ENCODE measurements around the gene OR2G3. TPM values are rescaled to one million over a fixed set of nuclear protein-coding genes. Genes with fewer than 3 reads are reported as not detected.

Gene OR2G3
- polyA plus RNA-seq, result not detected

DNA sequence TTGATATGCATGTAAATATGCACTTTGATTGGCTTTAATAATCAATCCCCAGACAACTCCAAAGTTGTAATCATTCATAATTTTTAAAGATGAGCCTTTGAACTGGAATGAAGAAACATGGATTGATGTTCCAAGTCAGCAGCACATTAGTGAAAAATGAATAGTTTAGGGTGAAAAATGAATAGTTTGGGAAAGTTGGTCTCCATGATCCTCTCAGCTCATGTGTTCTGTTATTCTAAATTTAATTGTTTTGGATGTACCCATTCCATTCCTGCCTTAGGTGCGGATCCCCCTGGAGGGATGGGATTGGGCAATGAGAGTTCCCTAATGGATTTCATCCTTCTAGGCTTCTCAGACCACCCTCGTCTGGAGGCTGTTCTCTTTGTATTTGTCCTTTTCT lies at the start of gene OR2G3:
Gene OR2G3 (plus strand): TSS at position 301 of the 400 bp plus-strand sequence. CDS start 0 bp downstream, at position 301.
- H3K27me3 ChIP-seq (ENCODE audit: control insufficient read depth in 1 of 2, insufficient read depth in 2 of 2, low read length in 2 of 2), result no peaks in the 10 kb centered on the region
- no peaks in the 10 kb centered on the region for H3K4me1 ChIP-seq (ENCODE audit: control insufficient read depth in 2 of 2, insufficient read depth in 2 of 2, low read length in 1 of 2)
- WGBS, 2 donors, result 62 to 68% methylated on average over 2 of the region's 2 CpGs
- H3K9me3 ChIP-seq (ENCODE audit: control insufficient read depth in 2 of 2, insufficient read depth in 1 of 2, low read depth in 1 of 2, low read length in 1 of 2), result no peaks in the 10 kb centered on the region
- no peaks in the 10 kb centered on the region for H3K36me3 ChIP-seq (ENCODE audit: control insufficient read depth in 2 of 2, insufficient read depth in 2 of 2, low read length in 1 of 2)
- no peak within 1 kb of the TSS for H3K27ac ChIP-seq (ENCODE audit: low read depth in 2 of 2, low read length in 1 of 2)
- H3K4me3 ChIP-seq (ENCODE audit: low read depth in 1 of 2, low read length in 2 of 2), result no peak within 1 kb of the TSS

DNA sequence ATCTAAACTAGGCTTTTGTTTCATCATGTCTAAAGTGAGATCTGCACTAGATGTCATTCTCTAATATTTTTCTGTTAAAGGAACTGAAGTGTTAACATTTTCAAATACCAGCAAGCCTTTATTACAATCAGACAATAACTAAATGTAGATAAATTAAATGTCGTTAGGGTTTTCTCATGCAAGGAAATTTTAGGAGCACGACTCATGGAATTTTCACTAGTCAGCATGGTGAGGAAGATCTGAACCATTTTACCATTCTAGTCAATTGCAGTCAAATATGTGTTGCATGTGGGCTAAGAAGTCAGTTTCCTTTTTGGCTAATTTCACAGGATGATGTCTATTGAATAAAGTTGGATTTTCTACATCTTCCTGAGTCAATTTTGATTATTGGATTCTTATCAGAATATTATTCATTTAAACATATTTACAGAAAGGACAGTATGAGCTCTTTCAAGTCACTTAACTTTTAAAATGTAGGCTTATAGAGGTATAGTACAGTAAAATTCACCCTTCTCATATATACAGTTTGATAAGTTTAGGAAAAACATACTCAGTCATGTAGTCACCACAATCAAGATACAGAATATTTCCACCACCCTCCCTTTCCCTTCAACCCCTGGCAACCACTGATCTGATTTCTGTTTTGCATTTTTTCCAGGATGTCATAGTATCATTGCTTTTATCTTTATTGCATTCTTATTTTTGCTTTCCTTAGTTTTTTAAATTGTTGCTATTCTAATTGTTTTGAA lies 47.3 kb upstream of the OR2G3 start:
- no peaks in the 10 kb centered on the region for H3K9me3 ChIP-seq (ENCODE audit: control insufficient read depth in 2 of 2, insufficient read depth in 1 of 2, low read depth in 1 of 2, low read length in 1 of 2)
- H3K27ac ChIP-seq (ENCODE audit: low read depth in 2 of 2, low read length in 1 of 2), result no peak overlapping the region
- H3K4me1 ChIP-seq (ENCODE audit: control insufficient read depth in 2 of 2, insufficient read depth in 2 of 2, low read length in 1 of 2), result no peaks in the 10 kb centered on the region
- no peaks in the 10 kb centered on the region for H3K36me3 ChIP-seq (ENCODE audit: control insufficient read depth in 2 of 2, insufficient read depth in 2 of 2, low read length in 1 of 2)
- no peaks in the 10 kb centered on the region for H3K27me3 ChIP-seq (ENCODE audit: control insufficient read depth in 1 of 2, insufficient read depth in 2 of 2, low read length in 2 of 2)
- 73% methylated on average over 2 of the region's 2 CpGs for WGBS, 2 donors
- H3K4me3 ChIP-seq (ENCODE audit: low read depth in 1 of 2, low read length in 2 of 2), result no peak overlapping the region

DNA sequence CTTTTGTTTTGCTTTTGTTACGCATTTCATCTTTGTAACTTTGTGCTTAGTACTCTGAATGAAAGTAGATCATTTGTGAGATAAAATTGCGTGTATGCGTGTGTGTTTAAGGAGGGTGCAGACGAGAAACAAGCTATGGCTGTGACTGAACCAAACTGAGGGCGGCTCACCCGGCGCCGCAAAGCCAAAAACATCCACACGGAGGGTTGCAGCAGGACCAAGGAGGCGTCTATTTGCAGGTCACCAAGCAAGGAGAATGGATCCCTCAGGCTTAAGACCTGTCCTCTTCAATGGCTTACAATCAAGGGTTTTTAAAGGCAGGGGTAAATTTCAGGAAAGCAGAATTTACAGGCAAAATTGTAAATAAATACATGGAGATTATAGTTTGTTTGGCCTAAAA lies 43.7 kb upstream of the OR2G3 start:
- Histone ChIP-seq H3K4me1 (ENCODE audit: control insufficient read depth in 2 of 2, insufficient read depth in 2 of 2, low read length in 1 of 2) (no peaks in the 10 kb centered on the region), H3K9me3 (ENCODE audit: control insufficient read depth in 2 of 2, insufficient read depth in 1 of 2, low read depth in 1 of 2, low read length in 1 of 2) (no peaks in the 10 kb centered on the region), H3K27me3 (ENCODE audit: control insufficient read depth in 1 of 2, insufficient read depth in 2 of 2, low read length in 2 of 2) (no peaks in the 10 kb centered on the region), H3K27ac (ENCODE audit: low read depth in 2 of 2, low read length in 1 of 2) (no peak overlapping the region), H3K36me3 (ENCODE audit: control insufficient read depth in 2 of 2, insufficient read depth in 2 of 2, low read length in 1 of 2) (no peaks in the 10 kb centered on the region), H3K4me3 (ENCODE audit: low read depth in 1 of 2, low read length in 2 of 2) (no peak overlapping the region)
- 66 to 69% methylated on average over 10 of the region's 10 CpGs for WGBS, 2 donors

DNA sequence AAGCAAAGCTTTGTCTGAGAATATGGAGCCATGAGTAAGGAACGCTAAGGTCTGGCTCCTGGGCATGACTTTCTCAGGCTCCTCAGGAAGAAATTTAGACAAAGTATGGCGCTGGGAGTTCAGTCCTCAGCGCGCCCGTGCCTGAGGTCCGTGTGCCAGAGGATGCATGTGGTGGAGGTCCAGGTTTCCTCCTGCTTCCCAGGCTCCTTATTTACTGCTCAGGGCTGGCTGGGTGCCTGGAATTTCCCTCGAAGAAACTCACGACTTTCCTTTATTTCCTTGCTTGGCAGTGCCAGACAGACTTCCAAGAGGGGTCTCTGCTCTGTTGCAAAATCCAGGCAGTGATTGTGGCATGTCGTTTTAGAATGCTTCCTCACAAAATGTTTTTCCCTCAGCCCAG lies 43.2 kb upstream of the OR2G3 start:
- WGBS, 2 donors, result 55 to 62% methylated on average over 9 of the region's 9 CpGs

DNA sequence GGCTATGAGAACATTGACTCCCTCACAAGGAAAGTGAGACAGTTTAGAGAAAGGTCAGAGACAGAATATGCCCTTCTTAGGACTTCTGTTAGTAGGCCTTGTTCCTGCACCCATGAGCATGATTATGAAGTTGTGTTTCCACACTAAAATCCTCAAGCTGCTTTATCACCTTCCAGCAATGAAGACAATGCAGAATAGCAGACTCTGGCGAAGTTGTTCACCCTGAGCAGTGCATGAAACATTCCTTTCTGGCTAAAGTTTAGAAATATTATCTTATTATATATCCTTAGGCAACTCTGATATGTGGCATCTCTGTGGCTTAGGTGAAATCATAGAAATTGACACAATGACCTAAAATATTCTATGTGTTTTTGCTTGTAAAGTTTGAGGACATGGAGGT lies 31.1 kb upstream of the OR2G3 start:
- H3K27me3 ChIP-seq (ENCODE audit: control insufficient read depth in 1 of 2, insufficient read depth in 2 of 2, low read length in 2 of 2), result no peaks in the 10 kb centered on the region
- WGBS, 2 donors, result 55 to 66% methylated on average over 1 of the region's 1 CpG
- peaks cover 1 to 2% of the 10 kb centered on the region in 2 donors for H3K9me3 ChIP-seq (ENCODE audit: control insufficient read depth in 2 of 2, insufficient read depth in 1 of 2, low read depth in 1 of 2, low read length in 1 of 2)
- no peak overlapping the region for H3K4me3 ChIP-seq (ENCODE audit: low read depth in 1 of 2, low read length in 2 of 2)
- no peak overlapping the region for H3K27ac ChIP-seq (ENCODE audit: low read depth in 2 of 2, low read length in 1 of 2)
- no peaks in the 10 kb centered on the region for H3K4me1 ChIP-seq (ENCODE audit: control insufficient read depth in 2 of 2, insufficient read depth in 2 of 2, low read length in 1 of 2)
- H3K36me3 ChIP-seq (ENCODE audit: control insufficient read depth in 2 of 2, insufficient read depth in 2 of 2, low read length in 1 of 2), result no peaks in the 10 kb centered on the region

More for the DNA sequence above, 43.2 kb upstream of the OR2G3 start:
- Histone ChIP-seq H3K4me3 (ENCODE audit: low read depth in 1 of 2, low read length in 2 of 2) (no peak overlapping the region), H3K36me3 (ENCODE audit: control insufficient read depth in 2 of 2, insufficient read depth in 2 of 2, low read length in 1 of 2) (no peaks in the 10 kb centered on the region), H3K9me3 (ENCODE audit: control insufficient read depth in 2 of 2, insufficient read depth in 1 of 2, low read depth in 1 of 2, low read length in 1 of 2) (no peaks in the 10 kb centered on the region), H3K27ac (ENCODE audit: low read depth in 2 of 2, low read length in 1 of 2) (no peak overlapping the region), H3K27me3 (ENCODE audit: control insufficient read depth in 1 of 2, insufficient read depth in 2 of 2, low read length in 2 of 2) (no peaks in the 10 kb centered on the region), H3K4me1 (ENCODE audit: control insufficient read depth in 2 of 2, insufficient read depth in 2 of 2, low read length in 1 of 2) (no peaks in the 10 kb centered on the region)

DNA sequence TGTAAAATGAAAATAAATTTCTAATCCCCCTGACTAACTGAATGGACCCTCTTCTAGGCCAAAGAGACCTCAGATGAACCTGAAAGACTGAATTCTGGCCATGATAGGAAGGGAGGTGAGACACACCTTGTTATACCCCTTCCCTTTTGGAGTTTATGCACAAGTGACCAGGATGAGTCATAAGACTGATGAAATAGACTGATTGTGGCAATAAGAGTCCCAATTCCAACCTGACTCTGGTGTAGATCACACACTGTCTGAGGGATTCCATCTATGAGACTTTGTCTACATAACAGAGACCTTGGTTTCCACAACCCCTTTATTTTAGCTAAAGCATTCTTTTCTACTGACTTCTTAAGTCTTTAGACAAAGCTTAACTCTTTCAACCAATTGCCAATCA lies 30.7 kb upstream of the OR2G3 start:
- peaks cover 2 to 3% of the 10 kb centered on the region in 2 donors for H3K9me3 ChIP-seq (ENCODE audit: control insufficient read depth in 2 of 2, insufficient read depth in 1 of 2, low read depth in 1 of 2, low read length in 1 of 2)
- no peaks in the 10 kb centered on the region for H3K36me3 ChIP-seq (ENCODE audit: control insufficient read depth in 2 of 2, insufficient read depth in 2 of 2, low read length in 1 of 2)
- no peaks in the 10 kb centered on the region for H3K27me3 ChIP-seq (ENCODE audit: control insufficient read depth in 1 of 2, insufficient read depth in 2 of 2, low read length in 2 of 2)
- no peak overlapping the region for H3K27ac ChIP-seq (ENCODE audit: low read depth in 2 of 2, low read length in 1 of 2)
- H3K4me1 ChIP-seq (ENCODE audit: control insufficient read depth in 2 of 2, insufficient read depth in 2 of 2, low read length in 1 of 2), result no peaks in the 10 kb centered on the region
- H3K4me3 ChIP-seq (ENCODE audit: low read depth in 1 of 2, low read length in 2 of 2), result no peak overlapping the region

DNA sequence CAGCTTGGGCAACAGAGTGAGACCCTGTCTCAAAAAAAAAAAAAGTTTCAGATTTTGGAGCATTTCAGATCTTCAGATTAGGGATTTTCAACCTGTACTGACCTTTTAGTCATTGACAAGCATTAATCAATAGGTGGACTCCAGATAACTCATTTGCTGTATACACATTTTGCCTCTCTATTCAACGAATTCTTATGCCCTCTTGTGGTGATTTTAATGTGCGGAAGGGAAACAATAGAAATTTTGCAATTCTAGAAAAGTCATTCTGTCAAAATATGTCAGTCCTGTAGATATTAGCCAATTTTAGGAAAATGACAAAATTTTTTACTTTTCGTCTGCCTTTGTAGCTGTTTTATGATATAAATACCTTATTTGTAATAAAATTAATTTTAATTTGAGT lies 28.9 kb upstream of the OR2G3 start:
- no peaks in the 10 kb centered on the region for H3K36me3 ChIP-seq (ENCODE audit: control insufficient read depth in 2 of 2, insufficient read depth in 2 of 2, low read length in 1 of 2)
- H3K27ac ChIP-seq (ENCODE audit: low read depth in 2 of 2, low read length in 1 of 2), result no peak overlapping the region
- 43 to 50% methylated on average over 3 of the region's 3 CpGs for WGBS, 2 donors
- H3K27me3 ChIP-seq (ENCODE audit: control insufficient read depth in 1 of 2, insufficient read depth in 2 of 2, low read length in 2 of 2), result no peaks in the 10 kb centered on the region
- no peaks in the 10 kb centered on the region for H3K4me1 ChIP-seq (ENCODE audit: control insufficient read depth in 2 of 2, insufficient read depth in 2 of 2, low read length in 1 of 2)
- H3K4me3 ChIP-seq (ENCODE audit: low read depth in 1 of 2, low read length in 2 of 2), result no peak overlapping the region
- peaks cover 2 to 3% of the 10 kb centered on the region in 2 donors for H3K9me3 ChIP-seq (ENCODE audit: control insufficient read depth in 2 of 2, insufficient read depth in 1 of 2, low read depth in 1 of 2, low read length in 1 of 2)

DNA sequence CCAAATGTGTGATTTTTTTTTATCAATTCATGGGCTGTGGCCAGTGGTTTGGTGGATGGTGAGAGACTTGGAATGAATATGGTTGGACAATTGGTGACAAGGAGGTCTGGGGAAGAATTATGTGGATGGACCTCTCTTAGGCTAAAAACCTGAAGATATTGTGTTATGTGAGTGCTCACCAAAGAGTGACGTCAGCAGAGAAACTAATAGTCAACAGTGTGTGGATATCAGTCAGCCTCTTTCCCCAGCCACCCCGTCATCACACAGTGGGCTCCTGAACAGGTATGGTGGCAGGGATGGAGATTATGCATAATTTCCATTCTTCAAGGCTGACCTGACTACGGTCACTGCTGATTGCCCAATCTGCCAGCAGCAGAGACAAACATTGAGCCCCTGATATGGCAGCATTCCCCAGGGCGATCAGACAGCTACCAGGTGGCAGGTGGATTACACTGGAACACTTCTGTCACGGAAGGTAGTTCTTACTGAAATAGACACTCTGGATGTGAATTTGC lies 26.4 kb upstream of the OR2G3 start:
- H3K4me3 ChIP-seq (ENCODE audit: low read depth in 1 of 2, low read length in 2 of 2), result no peak overlapping the region
- peaks cover 0 to 3% of the 10 kb centered on the region in 2 donors for H3K9me3 ChIP-seq (ENCODE audit: control insufficient read depth in 2 of 2, insufficient read depth in 1 of 2, low read depth in 1 of 2, low read length in 1 of 2)
- H3K4me1 ChIP-seq (ENCODE audit: control insufficient read depth in 2 of 2, insufficient read depth in 2 of 2, low read length in 1 of 2), result no peaks in the 10 kb centered on the region
- no peak overlapping the region for H3K27ac ChIP-seq (ENCODE audit: low read depth in 2 of 2, low read length in 1 of 2)
- WGBS, 2 donors, result 74 to 82% methylated on average over 5 of the region's 5 CpGs
- no peaks in the 10 kb centered on the region for H3K27me3 ChIP-seq (ENCODE audit: control insufficient read depth in 1 of 2, insufficient read depth in 2 of 2, low read length in 2 of 2)
- no peaks in the 10 kb centered on the region for H3K36me3 ChIP-seq (ENCODE audit: control insufficient read depth in 2 of 2, insufficient read depth in 2 of 2, low read length in 1 of 2)

DNA sequence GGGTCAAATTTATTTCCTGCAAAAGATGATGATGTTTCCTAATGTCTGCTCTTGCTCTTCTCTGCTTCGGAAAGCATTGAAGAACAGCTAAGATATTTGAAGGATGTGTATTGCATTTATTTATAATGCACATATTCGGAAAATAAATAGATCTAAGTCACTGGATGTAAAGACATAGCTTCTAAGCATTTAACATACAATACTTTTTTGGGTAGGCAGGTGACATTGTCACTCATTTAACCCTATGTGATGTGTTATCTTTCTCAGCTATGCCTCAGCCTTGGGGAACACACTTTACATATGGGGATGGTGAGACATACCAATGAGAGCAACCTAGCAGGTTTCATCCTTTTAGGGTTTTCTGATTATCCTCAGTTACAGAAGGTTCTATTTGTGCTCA lies 17.3 kb upstream of the OR2G3 start, which contains the start of gene OR2G2:
Gene OR2G2 (plus strand): TSS at position 301 of the 400 bp plus-strand sequence. CDS start 0 bp downstream, at position 301.
- H3K27me3 ChIP-seq (ENCODE audit: control insufficient read depth in 1 of 2, insufficient read depth in 2 of 2, low read length in 2 of 2), result no peaks in the 10 kb centered on the region
- 87 to 92% methylated on average over 2 of the region's 2 CpGs for WGBS, 2 donors
- no peak within 1 kb of the TSS for H3K4me3 ChIP-seq (ENCODE audit: low read depth in 1 of 2, low read length in 2 of 2)
- no peaks in the 10 kb centered on the region for H3K4me1 ChIP-seq (ENCODE audit: control insufficient read depth in 2 of 2, insufficient read depth in 2 of 2, low read length in 1 of 2)
- H3K9me3 ChIP-seq (ENCODE audit: control insufficient read depth in 2 of 2, insufficient read depth in 1 of 2, low read depth in 1 of 2, low read length in 1 of 2), result peaks cover 3 to 4% of the 10 kb centered on the region in 2 donors
- no peaks in the 10 kb centered on the region for H3K36me3 ChIP-seq (ENCODE audit: control insufficient read depth in 2 of 2, insufficient read depth in 2 of 2, low read length in 1 of 2)
- no peak within 1 kb of the TSS for H3K27ac ChIP-seq (ENCODE audit: low read depth in 2 of 2, low read length in 1 of 2)

DNA sequence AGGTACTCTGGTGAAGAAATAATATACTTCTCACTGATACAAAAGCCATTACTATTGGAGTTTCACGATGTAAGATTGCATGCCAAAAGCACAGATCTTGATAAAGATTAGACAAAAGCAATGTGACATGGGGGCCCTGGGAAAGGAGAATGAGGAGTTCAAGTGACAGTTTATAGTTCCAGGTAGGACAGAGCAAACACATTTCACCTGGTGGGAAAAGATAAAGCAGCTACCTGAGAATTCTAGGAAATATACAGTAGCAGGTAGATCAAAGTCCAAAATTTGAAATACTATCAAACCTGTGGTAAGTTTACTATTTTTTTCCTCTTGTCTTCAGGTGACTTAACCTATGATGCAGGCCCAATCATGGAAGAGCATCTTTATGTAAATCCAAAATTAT lies 8.0 kb downstream of the OR2G3 start:
- 41 to 59% methylated on average over 1 of the region's 1 CpG for WGBS, 2 donors
- Histone ChIP-seq H3K36me3 (ENCODE audit: control insufficient read depth in 2 of 2, insufficient read depth in 2 of 2, low read length in 1 of 2) (peaks cover 0 to 3% of the 10 kb centered on the region in 2 donors), H3K9me3 (ENCODE audit: control insufficient read depth in 2 of 2, insufficient read depth in 1 of 2, low read depth in 1 of 2, low read length in 1 of 2) (no peaks in the 10 kb centered on the region), H3K27me3 (ENCODE audit: control insufficient read depth in 1 of 2, insufficient read depth in 2 of 2, low read length in 2 of 2) (no peaks in the 10 kb centered on the region), H3K4me1 (ENCODE audit: control insufficient read depth in 2 of 2, insufficient read depth in 2 of 2, low read length in 1 of 2) (no peaks in the 10 kb centered on the region), H3K27ac (ENCODE audit: low read depth in 2 of 2, low read length in 1 of 2) (no peak overlapping the region), H3K4me3 (ENCODE audit: low read depth in 1 of 2, low read length in 2 of 2) (no peak overlapping the region)
